Naive B cell (primary cell): ENCODE data around the gene BEND7. TPM values are rescaled to one million over a fixed set of nuclear protein-coding genes. Genes with fewer than 3 reads are reported as not detected.
"Not testable (repeated sequence)": the region's sequence is repeated elsewhere in the genome, so short reads cannot be mapped to it uniquely, and the experiment has no call there.

Experiments used
- ATAC-seq, 2 donors: fragments of 150-1000 bp; cut with Tn5 transposase; 2 replicates each; pipeline ENCODE4 v1.10.0; 2021; ENCODE audit warnings: low read depth in 2 of 2, mild to moderate bottlenecking in 2 of 2, moderate library complexity in 2 of 2
- DNase-seq: peaks from one replicate; pipeline ENCODE4 v3.0.0; 2022
- H3K27ac Mint-ChIP-seq, 6 donors: one replicate each; pipeline ENCODE4 v1.8.0; 2020 to 2022; ENCODE audit warnings: mild to moderate bottlenecking in 6 of 6, mixed read lengths in 6 of 6, moderate library complexity in 5 of 6, inconsistent platforms in 2 of 6
- H3K27me3 Mint-ChIP-seq, 3 donors: one replicate each; pipeline ENCODE4 v1.8.0; 2021 to 2022; ENCODE audit warnings: mixed read lengths in 3 of 3, mild to moderate bottlenecking in 1 of 3
- H3K36me3 Mint-ChIP-seq, 2 donors: one replicate each; pipeline ENCODE4 v1.8.0; 2020 to 2022; ENCODE audit warnings: mixed read lengths in 2 of 2, inconsistent platforms in 1 of 2, mild to moderate bottlenecking in 1 of 2
- H3K4me1 Mint-ChIP-seq, 3 donors: one replicate each; pipeline ENCODE4 v1.8.0; 2020 to 2022; ENCODE audit warnings: mixed read lengths in 3 of 3, inconsistent platforms in 1 of 3, mild to moderate bottlenecking in 1 of 3, moderate library complexity in 1 of 3
- H3K4me3 Mint-ChIP-seq, 8 donors: one replicate each; pipeline ENCODE4 v1.8.0; 2020 to 2022; ENCODE audit warnings: mild to moderate bottlenecking in 8 of 8, mixed read lengths in 8 of 8, moderate library complexity in 8 of 8, inconsistent platforms in 2 of 8
- H3K9me3 Mint-ChIP-seq, 7 donors: one replicate each; pipeline ENCODE4 v1.8.0; 2020 to 2022; ENCODE audit warnings: mixed read lengths in 7 of 7, mild to moderate bottlenecking in 5 of 7, inconsistent platforms in 2 of 7, moderate library complexity in 1 of 7
- polyA plus RNA-seq, 6 donors: library from polyadenylated mRNA; unstranded; fragments of 300-500 nt; fragmentation: Illumina TruSeq; gene quantifications; one replicate each; pipeline ENCODE4 v1.2.3, GENCODE V29; 2021; ENCODE audit warnings: low read depth in 6 of 6

Gene BEND7, protein sequence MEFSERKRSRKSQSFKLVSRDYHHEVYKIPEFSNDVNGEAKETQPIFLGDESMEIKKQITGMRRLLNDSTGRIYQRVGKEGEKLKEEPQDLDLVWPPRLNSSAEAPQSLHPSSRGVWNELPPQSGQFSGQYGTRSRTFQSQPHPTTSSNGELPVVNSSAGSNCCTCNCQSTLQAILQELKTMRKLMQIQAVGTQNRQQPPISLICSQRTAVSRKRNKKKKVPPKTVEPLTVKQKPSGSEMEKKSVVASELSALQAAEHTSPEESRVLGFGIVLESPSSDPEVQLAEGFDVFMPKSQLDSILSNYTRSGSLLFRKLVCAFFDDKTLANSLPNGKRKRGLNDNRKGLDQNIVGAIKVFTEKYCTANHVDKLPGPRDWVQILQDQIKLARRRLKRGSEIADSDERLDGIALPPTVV
- polyA plus RNA-seq: not detected

DNA sequence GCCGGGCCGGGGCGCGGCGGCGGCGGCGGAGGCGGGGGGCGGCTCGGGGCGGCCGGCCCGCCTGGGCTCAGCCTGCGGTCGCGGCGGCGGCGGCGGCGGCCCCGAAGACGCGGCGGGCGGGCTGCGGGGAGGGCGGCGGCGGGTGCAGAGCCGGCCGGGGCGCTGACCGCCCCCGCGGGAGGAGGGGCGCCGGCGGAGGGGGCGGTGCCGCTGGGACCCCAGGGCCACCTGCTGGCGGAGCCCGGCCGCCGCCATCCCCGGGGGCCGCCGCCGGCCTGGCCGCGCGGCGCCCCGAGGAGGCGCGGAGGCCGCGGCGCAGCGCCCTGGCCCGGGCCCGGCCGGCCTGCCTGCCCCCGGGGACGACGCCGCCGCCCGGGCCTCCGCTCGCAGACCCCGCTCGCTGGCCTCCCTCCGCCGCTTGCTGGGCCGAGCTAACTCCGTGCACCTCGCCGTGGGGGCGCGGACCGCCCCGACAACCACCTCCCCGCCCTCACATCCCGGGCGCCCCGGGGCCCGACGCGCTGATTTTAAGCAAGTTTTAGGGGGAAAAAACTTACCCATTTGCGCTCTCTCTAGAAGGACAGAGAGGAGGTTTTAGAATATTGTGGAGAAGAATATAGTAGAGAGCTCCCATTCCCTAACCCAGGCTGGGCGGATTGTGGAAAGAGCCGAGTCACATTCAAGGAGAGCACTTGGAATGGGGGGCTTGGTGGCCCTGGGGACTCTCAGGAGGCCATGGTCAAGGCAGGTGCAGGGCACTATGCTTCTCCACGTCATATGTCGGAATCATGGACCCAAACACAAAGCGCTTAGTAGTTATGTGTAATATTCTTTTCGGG, at the start of gene BEND7:
Gene BEND7, minus strand, starts transcription at position 140 of the 839 bp plus-strand sequence. CDS start 481 bp downstream, outside the sequence.
- ATAC-seq: peak; percentile 45 to 61
- Mint-ChIP-seq H3K27ac (peak within 1 kb of the TSS in 2 of 6 donors; percentile 48 to 55), H3K36me3 (peaks cover 0 to 10% of the 10 kb centered on the region in 2 donors), H3K9me3 (peaks cover 0 to 2% (median 0%) of the 10 kb centered on the region in 7 donors), H3K4me1 (peaks cover 9 to 13% (median 12%) of the 10 kb centered on the region in 3 donors), H3K27me3 (peaks cover 43 to 62% (median 56%) of the 10 kb centered on the region in 3 donors), H3K4me3 (peak within 1 kb of the TSS; percentile 76 to 88 (median 84))
- peak; percentile 7 for DNase-seq

DNA sequence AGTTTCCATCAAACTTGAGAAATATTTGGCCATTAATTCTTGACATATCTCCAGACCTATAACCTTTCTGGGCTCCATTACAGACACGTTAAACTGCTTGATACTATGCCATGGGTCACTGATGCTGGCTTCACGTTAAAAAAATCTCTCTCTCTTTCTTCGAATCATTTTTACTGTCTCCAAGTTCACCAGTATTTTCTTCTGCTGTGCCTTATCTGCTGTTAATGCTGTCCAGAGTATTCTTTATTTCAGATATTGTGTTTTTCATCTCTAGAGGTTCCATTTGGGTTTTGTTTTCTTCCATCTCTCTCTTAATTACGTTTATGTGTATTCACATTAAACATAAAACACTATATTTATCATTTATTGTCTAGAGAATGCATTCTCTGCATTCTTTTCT, 45.1 kb upstream of the BEND7 start:
- Mint-ChIP-seq H3K4me3 (no peak overlapping the region), H3K27me3 (peaks cover 21 to 54% (median 29%) of the 10 kb centered on the region in 3 donors), H3K9me3 (peaks cover 8 to 13% (median 11%) of the 10 kb centered on the region in 7 donors), H3K36me3 (peaks cover 0 to 11% of the 10 kb centered on the region in 2 donors), H3K27ac (no peak overlapping the region), H3K4me1 (no peaks in the 10 kb centered on the region)
- ATAC-seq (no peak), DNase-seq (no peak)

DNA sequence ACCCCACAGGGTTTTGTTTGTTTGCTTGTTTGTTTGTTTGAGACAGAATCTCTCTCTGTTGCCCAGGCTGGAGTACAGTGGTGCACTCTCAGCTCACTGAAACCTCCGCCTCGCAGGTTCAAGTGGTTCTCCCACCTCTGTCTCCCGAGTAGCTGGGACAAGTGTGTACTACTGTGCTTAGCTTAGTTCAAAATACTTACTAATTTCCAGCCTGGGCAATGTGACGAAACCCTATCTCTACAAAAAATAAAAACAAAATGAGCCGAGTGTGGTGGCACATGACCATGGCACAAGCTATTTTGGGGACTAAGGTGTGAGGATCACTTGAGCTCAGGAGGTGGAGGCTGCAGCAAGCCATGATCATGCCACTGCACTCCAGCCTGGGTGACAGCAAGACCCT, 42.7 kb upstream of the BEND7 start:
- H3K9me3 Mint-ChIP-seq: peaks cover 8 to 16% (median 12%) of the 10 kb centered on the region in 7 donors
- no peak overlapping the region for H3K27ac Mint-ChIP-seq
- no peaks in the 10 kb centered on the region for H3K4me1 Mint-ChIP-seq
- H3K27me3 Mint-ChIP-seq: peaks cover 13 to 48% (median 37%) of the 10 kb centered on the region in 3 donors
- H3K4me3 Mint-ChIP-seq: no peak overlapping the region
- DNase-seq: no peak
- H3K36me3 Mint-ChIP-seq: peaks cover 0 to 11% of the 10 kb centered on the region in 2 donors
- no peak for ATAC-seq

DNA sequence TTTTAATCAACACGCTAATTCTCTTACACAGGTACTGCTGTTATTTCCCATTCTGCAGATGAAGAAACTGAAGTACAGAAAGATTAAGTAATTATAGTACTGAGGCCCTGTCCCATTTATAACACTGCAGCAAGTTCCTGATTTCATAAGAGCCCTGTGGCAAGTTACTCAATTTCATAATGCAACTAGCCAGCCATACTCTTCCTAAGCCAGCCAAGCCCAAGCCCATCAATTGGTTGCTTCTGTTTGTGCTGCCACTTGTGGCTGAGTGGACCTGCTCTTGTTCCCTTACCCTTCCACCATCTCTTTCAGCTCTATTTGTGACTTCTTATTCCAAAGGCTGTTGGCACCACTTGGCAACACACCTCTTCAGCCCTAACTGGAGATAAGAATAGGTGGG, 38.2 kb upstream of the BEND7 start:
- ATAC-seq (no peak), DNase-seq (no peak)
- no peak overlapping the region for H3K27ac Mint-ChIP-seq
- H3K4me3 Mint-ChIP-seq: no peak overlapping the region
- no peaks in the 10 kb centered on the region for H3K36me3 Mint-ChIP-seq
- no peaks in the 10 kb centered on the region for H3K4me1 Mint-ChIP-seq
- peaks cover 10 to 48% (median 39%) of the 10 kb centered on the region in 3 donors for H3K27me3 Mint-ChIP-seq
- peaks cover 0 to 3% (median 0%) of the 10 kb centered on the region in 7 donors for H3K9me3 Mint-ChIP-seq

DNA sequence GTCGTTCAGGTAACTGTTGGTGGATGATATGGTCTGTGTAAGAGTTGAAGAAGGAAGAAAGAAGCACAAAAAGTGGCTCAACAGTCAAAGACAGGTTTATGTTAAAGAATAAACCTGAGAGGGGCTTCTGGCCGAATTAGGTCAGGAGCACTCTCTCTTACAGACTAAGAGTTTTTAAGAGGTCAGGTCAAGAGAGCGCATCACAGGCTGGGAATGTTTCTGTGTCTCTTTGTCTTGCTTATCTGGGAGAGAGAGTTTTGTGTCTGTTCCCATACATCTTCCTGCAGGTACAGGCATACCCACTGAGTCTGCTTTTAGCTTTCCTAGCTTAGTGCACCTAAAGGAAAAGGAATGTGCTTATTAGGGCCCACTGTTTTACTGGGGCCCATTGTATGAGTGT, 35.8 kb upstream of the BEND7 start:
- H3K36me3 Mint-ChIP-seq: no peaks in the 10 kb centered on the region
- DNase-seq: no peak
- no peak for ATAC-seq
- no peak overlapping the region for H3K4me3 Mint-ChIP-seq
- no peaks in the 10 kb centered on the region for H3K4me1 Mint-ChIP-seq
- no peak overlapping the region for H3K27ac Mint-ChIP-seq
- peaks cover 0 to 3% (median 0%) of the 10 kb centered on the region in 7 donors for H3K9me3 Mint-ChIP-seq
- H3K27me3 Mint-ChIP-seq: peaks cover 10 to 40% (median 33%) of the 10 kb centered on the region in 3 donors

DNA sequence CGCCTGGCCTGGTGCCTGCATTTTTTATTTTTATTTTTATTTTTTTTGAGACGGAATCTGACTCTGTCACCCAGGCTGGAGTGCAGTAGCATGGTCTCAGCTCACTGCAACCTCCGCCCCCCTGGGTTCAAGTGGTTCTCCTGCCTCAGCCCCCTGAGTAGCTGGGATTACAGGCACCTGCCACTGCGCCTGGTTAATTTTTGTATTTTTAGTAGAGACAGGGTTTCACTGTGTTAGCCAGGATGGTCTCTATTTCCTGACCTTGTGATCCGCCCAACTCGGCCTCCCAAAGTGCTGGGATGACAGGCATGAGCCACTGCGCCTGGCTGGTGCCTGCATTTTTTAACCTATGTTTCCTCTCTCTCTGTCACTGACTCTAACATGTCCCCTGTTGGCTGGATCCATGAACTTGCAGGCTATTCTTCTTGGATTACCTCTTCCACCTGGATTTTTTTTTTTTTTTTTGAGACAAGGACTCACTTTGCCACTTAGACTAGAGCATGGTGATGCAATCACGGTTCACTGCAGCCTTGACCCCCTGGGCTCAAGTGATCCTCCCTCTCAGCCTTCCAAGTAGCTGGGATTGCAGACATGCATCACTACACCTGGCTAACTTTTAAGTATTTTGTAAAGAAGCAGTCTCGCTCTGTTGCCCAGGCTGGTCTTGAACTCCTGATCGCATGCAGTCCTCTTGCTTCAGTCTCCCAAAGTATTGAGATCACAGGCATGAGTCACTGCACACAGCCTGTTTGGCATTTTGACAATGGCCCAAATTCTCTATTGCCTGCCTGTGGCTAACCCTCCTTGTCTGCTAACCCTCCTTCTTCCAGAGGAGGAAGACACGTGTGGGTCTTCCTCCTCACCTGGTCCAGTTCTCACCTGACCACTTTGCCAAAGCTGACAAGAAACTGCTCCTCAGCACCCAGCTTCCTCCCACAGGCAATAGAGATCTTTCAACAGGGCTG, 34.9 kb upstream of the BEND7 start:
- no peaks in the 10 kb centered on the region for H3K36me3 Mint-ChIP-seq
- DNase-seq (no peak), ATAC-seq (no peak)
- no peak overlapping the region for H3K27ac Mint-ChIP-seq
- H3K9me3 Mint-ChIP-seq: peaks cover 0 to 3% (median 0%) of the 10 kb centered on the region in 7 donors
- no peaks in the 10 kb centered on the region for H3K4me1 Mint-ChIP-seq
- H3K27me3 Mint-ChIP-seq: peaks cover 5 to 32% (median 25%) of the 10 kb centered on the region in 3 donors
- peak overlapping the region in 1 of 8 donors; percentile 48 for H3K4me3 Mint-ChIP-seq

DNA sequence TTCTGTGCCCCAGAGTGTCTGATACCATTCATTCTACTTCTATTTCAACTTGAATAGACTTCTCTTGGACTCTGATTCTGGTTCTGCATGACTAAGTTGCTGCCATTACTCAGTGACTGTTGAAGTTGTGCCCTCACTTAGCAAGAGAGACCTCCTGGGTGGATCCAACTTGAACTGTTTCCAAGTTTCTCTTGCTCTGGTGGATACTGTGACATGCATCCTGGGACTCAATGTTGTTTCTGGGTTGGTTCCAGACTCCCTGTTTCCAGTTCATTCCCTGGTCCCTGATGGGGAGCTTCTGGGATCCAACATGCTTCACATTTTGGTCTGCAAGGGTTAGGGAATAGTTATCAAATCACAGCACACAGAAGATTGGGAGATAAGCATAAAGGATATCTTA, 31.8 kb upstream of the BEND7 start:
- Mint-ChIP-seq H3K9me3 (peaks cover 0 to 7% (median 0%) of the 10 kb centered on the region in 7 donors), H3K4me3 (no peak overlapping the region), H3K4me1 (peaks cover 0 to 8% (median 4%) of the 10 kb centered on the region in 3 donors), H3K27me3 (peaks cover 5 to 15% (median 14%) of the 10 kb centered on the region in 3 donors), H3K36me3 (no peaks in the 10 kb centered on the region), H3K27ac (no peak overlapping the region)
- no peak for ATAC-seq
- DNase-seq: no peak

DNA sequence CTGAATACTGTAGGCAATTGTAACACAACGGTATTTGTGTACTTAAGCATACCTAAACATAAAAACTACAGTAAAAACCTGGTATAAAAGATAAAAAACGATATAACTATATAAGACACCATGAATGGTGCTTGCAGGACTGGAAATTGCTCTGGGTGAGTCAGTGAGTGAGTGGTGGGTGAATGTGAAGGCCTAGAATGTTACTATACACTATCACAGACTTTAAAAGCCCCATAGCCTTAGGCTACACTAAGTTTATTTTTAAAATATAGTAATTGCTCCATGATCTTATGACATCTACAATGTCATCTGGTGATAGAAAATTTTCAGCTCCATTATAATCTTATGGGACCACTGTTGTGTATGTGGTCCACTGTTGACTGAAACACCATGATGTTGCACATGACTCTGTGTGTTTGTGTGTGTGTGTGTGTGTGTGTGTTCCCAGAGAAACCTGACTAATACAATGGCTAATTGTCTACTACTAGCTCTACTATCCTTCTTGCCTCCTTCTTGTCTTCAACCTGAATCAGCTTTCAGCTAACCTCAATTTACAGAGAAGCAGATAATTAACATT, 30.4 kb upstream of the BEND7 start:
- peaks cover 3 to 4% (median 3%) of the 10 kb centered on the region in 3 donors for H3K27me3 Mint-ChIP-seq
- no peaks in the 10 kb centered on the region for H3K36me3 Mint-ChIP-seq
- no peak for DNase-seq
- H3K4me3 Mint-ChIP-seq: no peak overlapping the region
- no peak for ATAC-seq
- peaks cover 0 to 8% (median 4%) of the 10 kb centered on the region in 3 donors for H3K4me1 Mint-ChIP-seq
- peaks cover 0 to 7% (median 0%) of the 10 kb centered on the region in 7 donors for H3K9me3 Mint-ChIP-seq
- no peak overlapping the region for H3K27ac Mint-ChIP-seq

DNA sequence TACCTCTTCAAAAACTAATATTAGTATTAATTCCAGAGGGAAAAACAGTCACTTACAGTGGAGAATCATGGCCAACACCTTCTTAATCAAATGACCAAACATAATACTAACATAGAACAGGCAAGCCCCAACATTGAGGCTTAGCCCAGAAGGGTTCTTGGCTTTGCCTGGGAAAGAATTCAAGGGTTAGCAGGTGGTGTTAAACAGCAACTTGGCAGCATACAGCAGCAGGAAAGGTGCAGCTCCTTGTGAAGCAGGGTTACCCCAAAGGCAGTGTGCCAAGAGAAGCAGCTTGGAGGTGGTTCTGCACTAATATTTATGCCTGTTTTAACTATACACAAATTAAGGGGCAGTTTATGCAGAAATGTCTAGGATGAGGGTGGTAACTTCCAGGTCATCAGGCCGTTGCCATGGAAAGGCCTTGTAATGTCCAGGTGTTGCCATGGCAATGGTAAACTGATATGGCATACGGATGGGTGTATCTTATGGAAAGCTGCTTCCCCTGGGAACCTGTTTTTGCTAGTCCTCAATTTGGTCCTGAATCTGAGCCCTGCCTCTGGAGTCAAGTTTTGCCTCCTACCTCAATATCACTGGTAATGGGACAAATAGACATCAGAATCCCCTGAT, 27.2 kb upstream of the BEND7 start:
- peaks cover 0 to 7% of the 10 kb centered on the region in 2 donors for H3K36me3 Mint-ChIP-seq
- ATAC-seq: no peak
- peaks cover 6 to 15% (median 6%) of the 10 kb centered on the region in 3 donors for H3K27me3 Mint-ChIP-seq
- no peak for DNase-seq
- H3K4me1 Mint-ChIP-seq: peaks cover 0 to 8% (median 4%) of the 10 kb centered on the region in 3 donors
- H3K27ac Mint-ChIP-seq: no peak overlapping the region
- H3K4me3 Mint-ChIP-seq: peak overlapping the region in 1 of 8 donors; percentile 4
- peaks cover under 1 to 14% (median 6%) of the 10 kb centered on the region in 7 donors for H3K9me3 Mint-ChIP-seq

DNA sequence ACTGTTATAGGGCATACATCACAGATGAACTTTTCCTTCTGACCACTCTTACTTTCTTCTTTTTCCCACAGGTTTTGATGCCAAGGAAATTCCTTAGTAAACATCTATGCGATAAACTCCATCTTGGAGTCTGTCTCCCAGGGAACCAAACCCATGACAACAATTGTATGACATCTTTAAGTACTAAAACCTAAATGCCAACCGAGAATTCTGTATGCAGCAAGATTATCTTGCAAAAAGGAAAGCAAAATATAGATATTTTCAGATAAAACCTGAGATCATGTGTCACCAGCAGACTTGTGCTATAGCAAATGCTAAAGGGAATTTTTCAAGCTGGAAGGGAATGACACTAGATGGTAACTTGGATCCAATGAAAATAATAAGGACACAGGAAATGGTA, 22.0 kb upstream of the BEND7 start:
- Mint-ChIP-seq H3K27ac (no peak overlapping the region), H3K4me1 (no peaks in the 10 kb centered on the region), H3K4me3 (no peak overlapping the region), H3K27me3 (peaks cover 23 to 46% (median 24%) of the 10 kb centered on the region in 3 donors), H3K36me3 (peaks cover 6 to 20% of the 10 kb centered on the region in 2 donors), H3K9me3 (peaks cover 10 to 38% (median 30%) of the 10 kb centered on the region in 7 donors)
- ATAC-seq (no peak), DNase-seq (no peak)

DNA sequence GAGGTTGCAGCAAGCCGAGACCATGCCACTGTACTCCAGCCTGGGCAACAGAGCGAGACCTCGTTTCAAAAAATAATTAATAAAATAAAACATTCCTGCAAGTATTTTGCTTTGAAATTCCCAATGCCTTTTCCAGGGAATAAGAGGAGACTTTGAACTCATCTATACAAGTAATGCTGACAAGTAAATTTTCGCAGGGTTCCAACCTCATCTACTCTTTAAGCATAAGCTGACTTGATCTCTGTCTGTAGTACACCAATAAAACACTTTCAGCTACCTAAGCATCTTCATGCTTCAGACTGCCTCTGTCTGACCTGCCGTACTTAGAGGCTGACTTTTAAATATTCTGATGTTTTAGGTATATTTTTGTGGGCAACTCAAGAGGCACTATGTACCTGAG, 13.7 kb upstream of the BEND7 start:
- no peak for DNase-seq
- Mint-ChIP-seq H3K27ac (no peak overlapping the region), H3K36me3 (no peaks in the 10 kb centered on the region), H3K27me3 (peaks cover 36 to 67% (median 64%) of the 10 kb centered on the region in 3 donors), H3K4me3 (no peak overlapping the region), H3K9me3 (peaks cover 0 to 4% (median 0%) of the 10 kb centered on the region in 7 donors), H3K4me1 (no peaks in the 10 kb centered on the region)
- no peak for ATAC-seq

DNA sequence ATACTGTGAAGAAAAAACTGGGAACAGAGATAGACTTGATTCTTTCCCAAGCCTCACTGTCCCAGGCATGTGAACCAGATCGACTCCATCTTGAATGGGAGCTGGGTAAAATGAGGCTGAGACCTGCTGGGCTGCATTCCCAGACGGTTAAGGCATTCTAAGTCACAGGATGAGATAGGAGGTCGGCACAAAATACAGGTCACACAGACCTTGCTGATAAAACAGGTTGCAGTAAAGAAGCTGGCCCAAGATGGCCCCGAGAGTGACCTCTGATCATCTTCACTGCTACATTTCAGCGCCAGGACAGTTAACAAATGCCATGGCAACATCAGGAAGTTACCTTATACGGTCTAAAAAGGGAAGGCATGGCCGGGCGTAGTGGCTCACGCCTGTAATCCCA, 9.2 kb upstream of the BEND7 start:
- Mint-ChIP-seq H3K4me3 (peak overlapping the region in 1 of 8 donors; percentile 26), H3K27me3 (peaks cover 34 to 72% (median 67%) of the 10 kb centered on the region in 3 donors)
- not testable (repeated sequence) for H3K27ac Mint-ChIP-seq, H3K4me1 Mint-ChIP-seq, ATAC-seq, DNase-seq, H3K9me3 Mint-ChIP-seq, H3K36me3 Mint-ChIP-seq
